Measurements from ENCODE around the gene SURF6. TPM values are rescaled to one million over a fixed set of nuclear protein-coding genes. Genes with fewer than 3 reads are reported as not detected.
"Not testable (repeated sequence)": the region's sequence is repeated elsewhere in the genome, so short reads cannot be mapped to it uniquely, and the experiment has no call there.

Gene SURF6
- polyA plus RNA-seq, 5 donors, result 20.7 to 33.5 (median 27.1) TPM

- DNase-seq, result not testable (repeated sequence)
These were observed 36.0 kb downstream of the SURF6 start for GRCh38 chr9:133299996-133300395.

GRCh38 chr9:133294257-133294656 lies 41.7 kb downstream of the SURF6 start:
- DNase-seq, result no peak

GRCh38 chr9:133290751-133291302 lies 45.2 kb downstream of the SURF6 start:
- DNase-seq, result no peak

- no peak for DNase-seq
These were observed 49.5 kb downstream of the SURF6 start for GRCh38 chr9:133286523-133286922.

DNA sequence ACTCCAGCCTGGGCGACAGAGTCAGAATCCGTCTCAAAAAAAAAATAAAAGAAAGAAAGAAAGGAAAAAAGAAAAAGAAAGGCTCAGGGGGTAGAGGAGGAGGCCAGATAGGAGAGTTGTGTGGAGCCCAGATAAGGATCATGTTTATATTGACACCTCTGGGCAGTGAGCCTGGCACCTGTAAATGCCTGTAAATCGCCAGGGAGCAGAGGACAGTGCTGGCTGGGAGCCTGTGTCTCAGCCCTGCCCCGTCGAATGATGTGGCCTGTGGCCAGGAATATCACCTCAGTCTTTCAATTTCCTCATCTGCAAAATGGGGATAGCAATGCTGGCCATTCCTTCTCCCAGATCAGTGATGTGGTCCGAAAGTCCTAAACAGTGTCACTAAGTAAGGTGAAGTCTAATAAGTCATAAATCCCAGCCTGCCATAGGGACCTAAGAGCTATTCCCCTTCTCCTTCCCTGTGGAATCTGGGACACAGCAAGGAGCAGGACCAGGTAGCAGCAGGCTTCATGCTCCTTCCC lies 50.7 kb downstream of the SURF6 start:
- no peak for DNase-seq

DNA sequence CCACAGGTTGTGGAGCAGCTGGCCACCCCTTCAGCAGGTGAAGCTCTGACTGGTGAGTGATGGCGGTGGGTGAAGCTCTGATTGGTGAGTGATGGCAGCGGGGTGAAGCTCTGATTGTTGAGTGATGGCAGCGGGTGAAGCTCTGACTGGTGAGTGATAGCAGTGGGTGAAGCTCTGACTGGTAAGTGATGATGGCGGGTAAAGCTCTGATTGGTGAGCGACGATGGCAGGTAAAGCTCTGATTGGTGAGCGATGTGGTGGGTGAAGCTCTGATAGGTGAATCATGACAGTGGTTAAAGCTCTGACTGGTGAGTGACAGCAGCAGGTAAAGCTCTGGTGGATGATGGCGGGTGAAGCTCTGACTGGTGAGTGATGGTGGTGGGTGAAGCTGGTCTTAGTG lies 51.6 kb downstream of the SURF6 start:
- DNase-seq, result no peak

DNA sequence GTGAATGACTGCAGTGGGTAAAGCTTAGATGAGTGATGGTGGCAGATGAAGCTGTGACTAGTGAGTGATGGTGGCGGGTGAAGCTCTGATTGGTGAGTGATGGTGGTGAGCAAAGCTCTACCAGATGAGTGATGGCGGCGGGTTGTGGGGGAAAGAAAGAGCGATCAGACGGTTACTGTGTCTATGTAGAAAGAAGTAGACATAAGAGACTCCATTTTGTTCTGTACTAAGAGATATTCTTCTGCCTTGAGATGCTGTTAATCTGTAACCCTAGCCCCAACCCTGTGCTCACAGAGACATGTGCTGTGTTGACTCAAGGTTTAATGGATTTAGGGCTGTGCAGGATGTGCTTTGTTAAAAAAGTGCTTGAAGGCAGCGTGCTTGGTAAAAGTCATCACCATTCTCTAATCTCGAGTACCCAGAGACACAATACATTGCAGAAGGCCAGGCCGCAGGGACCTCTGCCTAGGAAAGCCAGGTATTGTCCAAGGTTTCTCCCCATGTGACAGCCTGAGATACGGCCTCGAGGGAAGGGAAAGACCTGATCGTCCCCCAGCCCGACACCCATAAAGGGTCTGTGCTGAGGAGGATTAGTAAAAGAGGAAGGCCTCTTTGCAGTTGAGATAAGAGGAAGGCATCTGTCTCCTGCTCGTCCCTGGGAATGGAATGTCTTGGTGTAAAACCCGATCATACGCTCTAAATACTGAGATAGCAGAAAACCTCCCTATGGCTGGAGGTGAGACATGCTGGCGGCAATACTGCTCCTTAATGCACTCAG lies 52.5 kb downstream of the SURF6 start:
- DNase-seq, result not testable (repeated sequence)

DNA sequence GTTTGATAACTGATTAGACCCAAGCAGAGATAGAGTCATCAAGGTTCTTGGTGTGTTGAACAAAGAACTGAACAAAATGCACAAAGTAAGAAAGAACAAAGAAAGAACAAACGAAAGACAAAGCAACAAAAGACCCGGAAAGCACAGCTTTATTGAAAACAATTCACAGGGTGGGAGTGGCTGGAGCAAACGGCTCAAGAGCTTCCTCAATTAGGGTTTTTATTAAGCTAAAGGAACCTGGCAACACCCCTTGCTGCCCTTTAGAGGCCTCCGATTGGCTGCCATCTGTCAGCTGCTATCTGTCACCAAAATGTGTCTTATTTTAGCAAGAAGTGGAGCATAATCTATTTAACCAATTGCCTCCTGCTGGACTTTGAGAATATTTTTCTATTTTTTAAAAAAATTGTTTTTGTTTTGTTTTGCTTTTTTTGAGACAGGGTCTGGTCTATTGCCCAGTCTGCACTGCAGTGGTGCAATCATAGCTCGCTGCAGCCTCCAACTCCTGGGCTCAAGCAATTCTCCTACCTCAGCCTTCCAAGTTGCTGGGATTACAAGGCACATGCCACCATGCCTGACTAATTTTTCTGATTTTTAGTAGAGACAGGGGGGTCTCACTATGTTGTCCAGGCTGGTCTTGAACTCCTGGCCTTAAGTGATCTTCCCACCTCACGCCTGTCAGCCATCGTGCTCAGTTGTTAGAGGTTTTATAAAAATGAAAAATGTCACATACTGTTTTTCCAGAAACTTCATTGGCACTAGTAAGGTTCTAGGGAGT lies 53.3 kb downstream of the SURF6 start:
- DNase-seq, result no peak

GRCh38 chr9:133280392-133280791 lies 55.6 kb downstream of the SURF6 start:
- no peak for DNase-seq

Other genes with a start within 250 kb of the SURF6 start
- 10 to 100 TPM; 39.2 to 53.3 (median 47.0) TPM for gene RALGDS, start 214.9 kb downstream of the SURF6 start, polyA plus RNA-seq (ENCODE audit: insufficient read depth in 1 of 5, insufficient read length in 5 of 5, low replicate concordance in 1 of 5)
- gene GBGT1, start 172.3 kb downstream of the SURF6 start, polyA plus RNA-seq (ENCODE audit: insufficient read depth in 1 of 5, insufficient read length in 5 of 5, low replicate concordance in 1 of 5), result 1 to 10 TPM; 2.9 to 6.0 (median 4.0) TPM
- gene OBP2B, start 126.9 kb downstream of the SURF6 start, polyA plus RNA-seq (ENCODE audit: insufficient read depth in 1 of 5, insufficient read length in 5 of 5, low replicate concordance in 1 of 5), result not detected
- 1 to 10 TPM; 3.9 to 7.2 (median 5.1) TPM for gene ABO, start 61.0 kb downstream of the SURF6 start, polyA plus RNA-seq (ENCODE audit: insufficient read depth in 1 of 5, insufficient read length in 5 of 5, low replicate concordance in 1 of 5)
- gene MED22, start 11.9 kb upstream of the SURF6 start, polyA plus RNA-seq (ENCODE audit: insufficient read depth in 1 of 5, insufficient read length in 5 of 5, low replicate concordance in 1 of 5), result 10 to 100 TPM; 20.0 to 29.5 (median 25.4) TPM
- gene RPL7A, start 12.0 kb upstream of the SURF6 start, polyA plus RNA-seq (ENCODE audit: insufficient read depth in 1 of 5, insufficient read length in 5 of 5, low replicate concordance in 1 of 5), result 1,000 to 10,000 TPM; 2,763 to 3,382 (median 3,157) TPM
- gene SURF1, start 20.3 kb upstream of the SURF6 start, polyA plus RNA-seq (ENCODE audit: insufficient read depth in 1 of 5, insufficient read length in 5 of 5, low replicate concordance in 1 of 5), result 10 to 100 TPM; 25.8 to 35.0 (median 32.3) TPM
- 10 to 100 TPM; 14.8 to 24.5 (median 15.6) TPM for gene SURF2, start 20.4 kb upstream of the SURF6 start, polyA plus RNA-seq (ENCODE audit: insufficient read depth in 1 of 5, insufficient read length in 5 of 5, low replicate concordance in 1 of 5)
- 100 to 1,000 TPM; 103 to 152 (median 120) TPM for gene SURF4, start 39.9 kb upstream of the SURF6 start, polyA plus RNA-seq (ENCODE audit: insufficient read depth in 1 of 5, insufficient read length in 5 of 5, low replicate concordance in 1 of 5)
- gene STKLD1, start 40.2 kb upstream of the SURF6 start, polyA plus RNA-seq (ENCODE audit: insufficient read depth in 1 of 5, insufficient read length in 5 of 5, low replicate concordance in 1 of 5), result 1 to 10 TPM; 2.6 to 4.9 (median 3.5) TPM
- gene REXO4, start 81.8 kb upstream of the SURF6 start, polyA plus RNA-seq (ENCODE audit: insufficient read depth in 1 of 5, insufficient read length in 5 of 5, low replicate concordance in 1 of 5), result 10 to 100 TPM; 23.0 to 31.4 (median 29.3) TPM
- 10 to 100 TPM in 1 of 5 donors, 1 to 10 TPM in 4; 5.3 to 10.3 (median 8.5) TPM for gene ADAMTS13, start 86.2 kb upstream of the SURF6 start, polyA plus RNA-seq (ENCODE audit: insufficient read depth in 1 of 5, insufficient read length in 5 of 5, low replicate concordance in 1 of 5)
- gene CACFD1, start 123.8 kb upstream of the SURF6 start, polyA plus RNA-seq (ENCODE audit: insufficient read depth in 1 of 5, insufficient read length in 5 of 5, low replicate concordance in 1 of 5), result 10 to 100 TPM; 14.0 to 35.6 (median 22.3) TPM
- gene SLC2A6, start 142.9 kb upstream of the SURF6 start, polyA plus RNA-seq (ENCODE audit: insufficient read depth in 1 of 5, insufficient read length in 5 of 5, low replicate concordance in 1 of 5), result 1 to 10 TPM; 1.8 to 5.9 (median 2.8) TPM
- gene MYMK, start 188.8 kb upstream of the SURF6 start, polyA plus RNA-seq (ENCODE audit: insufficient read depth in 1 of 5, insufficient read length in 5 of 5, low replicate concordance in 1 of 5), result 1 to 10 TPM in 1 of 5 donors, under 1 TPM in 2, not detected in 2; 0.31 to 3.5 (median 0.37) TPM
- 10 to 100 TPM in 2 of 5 donors, 1 to 10 TPM in 3; 6.3 to 20.3 (median 9.3) TPM for gene ADAMTSL2, start 198.5 kb upstream of the SURF6 start, polyA plus RNA-seq (ENCODE audit: insufficient read depth in 1 of 5, insufficient read length in 5 of 5, low replicate concordance in 1 of 5)

Data from right lung (tissue), 5 donors.